GM10248 (cell line): ENCODE results near the gene TIE1.
A peak's percentile ranks its signal among the peaks of the same experiment; 100 is the strongest.

ENCODE experiments used
- CTCF ChIA-PET: fragments of 300-600 bp; sonication (Branson Sonifier 250); formaldehyde crosslinking; extraction: SDS; loops from one replicate; lab custom pipeline; 2021; ENCODE audit warnings: antibody characterized with exemption; lab: Yijun Ruan, JAX
- POLR2A ChIA-PET: fragments of 350-650 bp; sonication (Branson Sonifier 250); formaldehyde crosslinking; extraction: SDS; loops from one replicate; lab custom pipeline; 2020; ENCODE audit warnings: antibody characterized with exemption; lab: Yijun Ruan, JAX
- DNase-seq: peaks from one replicate; pipeline ENCODE4 v3.0.0; 2012; ENCODE audit errors: extremely low spot score
- CTCF ChIP-seq: IDR thresholded peaks from 2 replicates; pipeline ENCODE4 v1.5.1; 2012; ENCODE audit warnings: mild to moderate bottlenecking, low read depth; ENCODE audit errors: extremely low read depth, missing control alignments, control extremely low read depth

Gene TIE1

GRCh38 chr1:43354936-43355335, 54.2 kb downstream of the TIE1 start:
- TF ChIP-seq CTCF: no peak
- ChIA-PET CTCF (interaction anchor here (1.7 kb wide), 1 partner anchor 116 kb away, joined by 4 read pairs; no protein-coding TSS in a partner anchor), POLR2A (no interaction called here)
- no peak for DNase-seq

GRCh38 chr1:43357251-43357650, 56.5 kb downstream of the TIE1 start:
- no peak for DNase-seq
- no peak for TF ChIP-seq CTCF
- CTCF ChIA-PET: interaction anchor here (1.4 to 3.0 kb wide), 4 partner anchors 10 to 131 kb away, joined by 3 to 12 read pairs (median 8); partner anchors contain the start of gene ELOVL1
- POLR2A ChIA-PET: no interaction called here

GRCh38 chr1:43358121-43358745, 57.5 kb downstream of the TIE1 start:
- peak; percentile 71 for DNase-seq

GRCh38 chr1:43358746-43359693, 58.2 kb downstream of the TIE1 start, which contains the start of gene CDC20:
TSS of gene CDC20 (plus strand) at chr1:43358981. CDS start at chr1:43359216, 235 bp downstream.
- no peak for TF ChIP-seq CTCF
- POLR2A ChIA-PET: interaction anchor here (0.6 to 1.6 kb wide), 5 partner anchors 8 to 403 kb away, joined by 3 to 13 read pairs (median 4); partner anchors contain the start of gene ELOVL1
- CTCF ChIA-PET: interaction anchor here (1.0 to 3.0 kb wide), 7 partner anchors 9 to 133 kb away, joined by 3 to 12 read pairs (median 5); partner anchors contain the start of gene ELOVL1
- DNase-seq: peak; percentile 97

More at GRCh38 chr1:43358121-43358745, 57.5 kb downstream of the TIE1 start:
- peak; percentile 44 for TF ChIP-seq CTCF
- ChIA-PET CTCF (interaction anchor here (0.8 to 3.0 kb wide), 9 partner anchors 9 to 132 kb away, joined by 3 to 12 read pairs (median 4); partner anchors contain the start of gene ELOVL1), POLR2A (interaction anchor here (0.6 to 1.6 kb wide), 5 partner anchors 9 to 402 kb away, joined by 3 to 13 read pairs (median 4); partner anchors contain the start of gene ELOVL1)

GRCh38 chr1:43359696-43360095, 58.9 kb downstream of the TIE1 start:
- no peak for DNase-seq
- ChIA-PET CTCF (interaction anchor here (1.0 kb wide), 1 partner anchor 8 kb away, joined by 3 read pairs; the partner anchor contains the start of gene ELOVL1), POLR2A (no interaction called here)
- no peak for TF ChIP-seq CTCF

GRCh38 chr1:43360616-43361015, 59.8 kb downstream of the TIE1 start:
- ChIA-PET POLR2A (no interaction called here), CTCF (interaction anchor here (0.8 to 1.0 kb wide), 2 partner anchors 8 to 134 kb away, joined by 3 to 4 read pairs; partner anchors contain the start of gene ELOVL1)
- TF ChIP-seq CTCF: no peak
- no peak for DNase-seq
